A549 (cell line): Measurements from ENCODE around the gene RABEP1. TPM values are rescaled to one million over a fixed set of nuclear protein-coding genes. Genes with fewer than 3 reads are reported as not detected.

ENCODE experiments used
- ATAC-seq, 2 experiments: fragments of 200-7000 bp in 1 of 2; fragments of >200 bp in 1 of 2; cut with Nextera tagmentation in 1 of 2; cut with Tn5 transposase in 1 of 2; 3 replicates each; pipeline versions ENCODE4 v1.8.0 to v1.9.1; 2018 to 2020; ENCODE audit warnings: mild to moderate bottlenecking in 1 of 2, moderate library complexity in 1 of 2
- CTCF ChIA-PET: fragments of 300-600 bp; sonication (Branson Sonifier 250); formaldehyde crosslinking; extraction: SDS; loops from one replicate; lab custom pipeline; 2021; ENCODE audit warnings: antibody characterized with exemption, inconsistent platforms; lab: Yijun Ruan, JAX
- POLR2A ChIA-PET: fragments of 350-600 bp; formaldehyde crosslinking; extraction: SDS; loops from one replicate; lab custom pipeline; 2021; ENCODE audit warnings: antibody characterized with exemption, inconsistent platforms; lab: Yijun Ruan, JAX
- DNase-seq, 2 experiments: peaks; one replicate each; pipeline versions ENCODE4 v3.0.0 to v3.0.0-alpha.2; 2011 to 2016; ENCODE audit warnings: low read depth in 1 of 2, low spot score in 1 of 2
- FAIRE-seq: peaks from 2 replicates; lab custom pipeline; 2011; peaks lifted over from hg19 to GRCh38; lab: Jason Lieb, UNC
- H3K27ac ChIP-seq, 2 experiments: fragments of >200 bp; sonication (Bioruptor Twin); formaldehyde crosslinking; 3 replicates each; pipeline ENCODE4 v1.5.1; 2016 to 2017
- H3K4me1 ChIP-seq: fragments of >200 bp; sonication (Bioruptor Twin); formaldehyde crosslinking; 3 replicates; pipeline ENCODE4 v1.6.1; 2016
- H3K4me2 ChIP-seq: fragments of >200 bp; sonication (Bioruptor Twin); formaldehyde crosslinking; 3 replicates; pipeline ENCODE4 v1.6.1; 2016
- H3K4me3 ChIP-seq: fragments of >200 bp; sonication (Bioruptor Twin); formaldehyde crosslinking; 3 replicates; pipeline ENCODE4 v1.5.1; 2016
- H3K9me3 ChIP-seq: fragments of >200 bp; sonication (Bioruptor Twin); formaldehyde crosslinking; 3 replicates; pipeline ENCODE4 v1.6.1; 2016
- BHLHE40 ChIP-seq: IDR thresholded peaks from 2 replicates; pipeline ENCODE4 v1.6.1; 2012; ENCODE audit warnings: low read depth, low read length, inconsistent platforms
- CBX8 ChIP-seq: fragments of 200-600 bp; sonication (generic); IDR thresholded peaks from 2 replicates; pipeline ENCODE4 v1.6.1; 2016
- EP300 ChIP-seq, 2 experiments: fragments of >200 bp; sonication (Bioruptor Twin); formaldehyde crosslinking; IDR thresholded peaks; 2 replicates in 1 of 2; 3 replicates in 1 of 2; pipeline ENCODE4 v1.6.1; 2016 to 2017
- ESRRA ChIP-seq: fragments of 150-350 bp; IDR thresholded peaks from 2 replicates; pipeline ENCODE4 v1.6.1; 2014; ENCODE audit warnings: mild to moderate bottlenecking, low read length, borderline replicate concordance
- FOSB ChIP-seq: fragments of 250-450 bp; sonication (Bioruptor Pico); IDR thresholded peaks from 2 replicates; pipeline ENCODE4 v1.5.0; 2020; ENCODE audit warnings: mild to moderate bottlenecking, moderate library complexity
- HDAC2 ChIP-seq: fragments of 200-600 bp; sonication (generic); IDR thresholded peaks from 2 replicates; pipeline ENCODE4 v1.6.1; 2016
- HOXB13 ChIP-seq: fragments of 250-450 bp; sonication (Bioruptor Pico); IDR thresholded peaks from 2 replicates; pipeline ENCODE4 v1.5.0; 2020; ENCODE audit warnings: low read depth, mild to moderate bottlenecking, moderate library complexity
- MAFK ChIP-seq: fragments of 450-650 bp; IDR thresholded peaks from 2 replicates; pipeline ENCODE4 v1.6.1; 2014; ENCODE audit not compliant: partially characterized antibody
- MAZ ChIP-seq: fragments of 150-350 bp; IDR thresholded peaks from 2 replicates; pipeline ENCODE4 v1.6.1; 2014; ENCODE audit warnings: antibody characterized with exemption, low read depth, low read length, borderline replicate concordance
- MYC ChIP-seq: IDR thresholded peaks from 2 replicates; pipeline ENCODE4 v1.6.1; 2012; ENCODE audit warnings: mild to moderate bottlenecking, inconsistent platforms, low read length, improper control_type of control experiment, borderline replicate concordance
- NPAS2 ChIP-seq: fragments of 250-450 bp; sonication (Bioruptor Pico); IDR thresholded peaks from 2 replicates; pipeline ENCODE4 v1.8.0; 2022; ENCODE audit warnings: mild to moderate bottlenecking, moderate library complexity, borderline replicate concordance
- POLR2A ChIP-seq: IDR thresholded peaks from 2 replicates; pipeline ENCODE4 v1.6.1; 2012; ENCODE audit warnings: mild to moderate bottlenecking, low read length
- RAD21 ChIP-seq, 2 experiments: fragments of >200 bp in 1 of 2; sonication (Bioruptor Twin) in 1 of 2; formaldehyde crosslinking in 1 of 2; IDR thresholded peaks in 1 of 2; conservative IDR thresholded peaks in 1 of 2; 2 replicates in 1 of 2; 3 replicates in 1 of 2; pipeline ENCODE4 v1.6.1; 2012 to 2018; ENCODE audit warnings: inconsistent platforms in 1 of 2
- ZFP36 ChIP-seq: fragments of 450-650 bp; IDR thresholded peaks from 2 replicates; pipeline ENCODE4 v1.6.1; 2014; ENCODE audit warnings: borderline replicate concordance; ENCODE audit not compliant: partially characterized antibody
- WGBS: methylation state at CpG from one replicate; pipeline ENCODE4 v1.1.6; 2017; ENCODE audit errors: missing lambda C conversion rate; 5-methylcytosine and 5-hydroxymethylcytosine counted together
- polyA plus RNA-seq, 4 experiments: library from polyadenylated mRNA; depleted of rRNA in 3 of 4; stranded (reverse); fragments of >200 nt; fragmentation: RNase III in 1 of 4; extraction: RNeasy Plus Mini Kit Qiagen cat#74134 plus additional on column Dnase treatment in 1 of 4; gene quantifications; 2 replicates in 3 of 4; 3 replicates in 1 of 4; pipeline ENCODE4 v1.2.3, GENCODE V29; 2011 to 2017
- TF ChIP-seq, protein P1 (sequence below): fragments of 250-450 bp; sonication (Bioruptor Pico); IDR thresholded peaks from 2 replicates; pipeline ENCODE4 v1.5.0; 2021; ENCODE audit warnings: mild to moderate bottlenecking, moderate library complexity, borderline replicate concordance
- TF ChIP-seq, protein P2 (sequence below): fragments of 450-650 bp; IDR thresholded peaks from 2 replicates; pipeline ENCODE4 v1.6.1; 2014; ENCODE audit warnings: antibody characterized with exemption
- TF ChIP-seq, protein P3 (sequence below): fragments of 200-600 bp; sonication (generic); IDR thresholded peaks from 2 replicates; pipeline ENCODE4 v1.6.1; 2016; ENCODE audit warnings: antibody characterized with exemption, mild to moderate bottlenecking, moderate library complexity
- TF ChIP-seq, protein P4 (sequence below): fragments of 150-350 bp; IDR thresholded peaks from 2 replicates; pipeline ENCODE4 v1.6.1; 2014; ENCODE audit warnings: low read depth, mild to moderate bottlenecking, low read length
- TF ChIP-seq, protein P5 (sequence below): fragments of 250-450 bp; sonication (Bioruptor Pico); IDR thresholded peaks from 2 replicates; pipeline ENCODE4 v1.5.0; 2020; ENCODE audit warnings: low read depth, mild to moderate bottlenecking, moderate library complexity

Gene RABEP1
- polyA plus RNA-seq, 2 of the 4 experiments (the other 2 are of a cell fraction) = 44.7 to 65.5 TPM

DNA sequence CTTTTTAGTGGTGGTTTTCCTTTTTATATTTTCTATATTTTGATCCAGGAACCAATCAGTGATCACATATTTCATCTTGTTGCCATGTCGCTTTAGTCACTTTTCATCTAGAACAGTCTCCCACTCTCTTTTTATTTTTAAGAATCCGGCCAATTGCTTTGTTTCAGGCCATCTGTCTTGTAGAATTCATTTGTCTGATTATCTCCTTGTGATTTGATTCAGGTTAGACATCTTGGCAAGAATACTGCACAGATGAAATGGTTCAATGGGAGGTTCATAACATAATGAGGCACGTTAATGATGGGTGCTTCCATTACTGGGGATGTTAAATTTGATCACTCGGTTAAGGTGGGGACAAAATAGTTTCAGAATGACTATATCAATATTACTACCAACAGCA is 88.3 kb downstream of the RABEP1 start:
- 94% methylated on average over 4 of the region's 4 CpGs for WGBS
- Histone ChIP-seq H3K4me1 (no peaks in the 10 kb centered on the region), H3K9me3 (no peaks in the 10 kb centered on the region), H3K4me3 (no peak overlapping the region), H3K27ac (no peak overlapping the region), H3K4me2 (no peak overlapping the region)
- TF ChIP-seq, protein P1, sequence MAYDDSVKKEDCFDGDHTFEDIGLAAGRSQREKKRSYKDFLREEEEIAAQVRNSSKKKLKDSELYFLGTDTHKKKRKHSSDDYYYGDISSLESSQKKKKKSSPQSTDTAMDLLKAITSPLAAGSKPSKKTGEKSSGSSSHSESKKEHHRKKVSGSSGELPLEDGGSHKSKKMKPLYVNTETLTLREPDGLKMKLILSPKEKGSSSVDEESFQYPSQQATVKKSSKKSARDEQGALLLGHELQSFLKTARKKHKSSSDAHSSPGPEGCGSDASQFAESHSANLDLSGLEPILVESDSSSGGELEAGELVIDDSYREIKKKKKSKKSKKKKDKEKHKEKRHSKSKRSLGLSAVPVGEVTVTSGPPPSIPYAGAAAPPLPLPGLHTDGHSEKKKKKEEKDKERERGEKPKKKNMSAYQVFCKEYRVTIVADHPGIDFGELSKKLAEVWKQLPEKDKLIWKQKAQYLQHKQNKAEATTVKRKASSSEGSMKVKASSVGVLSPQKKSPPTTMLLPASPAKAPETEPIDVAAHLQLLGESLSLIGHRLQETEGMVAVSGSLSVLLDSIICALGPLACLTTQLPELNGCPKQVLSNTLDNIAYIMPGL (CRISPR knock-in tag) = no peak
- TF ChIP-seq FOSB (CRISPR knock-in tag) = no peak
- no peak for TF ChIP-seq NPAS2 (CRISPR knock-in tag)
- no peak for TF ChIP-seq BHLHE40
- ChIA-PET POLR2A (no interaction called here), CTCF (interaction anchor here (2.0 kb wide), 1 partner anchor 17 kb away, joined by 5 read pairs; no protein-coding TSS in a partner anchor)
- ATAC-seq (no peak), DNase-seq (no peak), FAIRE-seq (peak; percentile 46)

DNA sequence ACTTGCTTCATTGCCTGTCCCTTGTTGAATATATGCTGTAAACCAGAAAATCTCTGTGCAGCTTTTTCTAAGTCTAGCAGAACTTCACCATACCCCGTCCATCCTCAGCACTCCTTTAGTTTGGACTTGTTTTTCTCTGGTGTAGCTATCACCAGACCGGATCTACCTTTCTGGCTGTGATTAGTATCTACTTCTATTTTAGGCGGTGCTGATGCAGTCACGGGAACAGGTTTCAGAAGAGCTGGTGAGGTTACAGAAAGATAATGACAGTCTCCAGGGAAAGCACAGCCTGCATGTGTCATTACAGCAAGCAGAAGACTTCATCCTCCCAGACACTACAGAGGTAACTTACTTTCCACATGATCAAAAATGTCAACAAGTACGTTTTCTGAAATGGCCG is 91.0 kb downstream of the RABEP1 start:
- Histone ChIP-seq H3K9me3 (no peaks in the 10 kb centered on the region), H3K4me2 (no peak overlapping the region), H3K27ac (no peak overlapping the region), H3K4me1 (no peaks in the 10 kb centered on the region), H3K4me3 (no peak overlapping the region)
- ATAC-seq (peak in 1 of 2 experiments; percentile 16; a peak in 1 of 6 replicates), FAIRE-seq (no peak), DNase-seq (no peak)
- 82% methylated on average over 6 of the region's 6 CpGs for WGBS
- ChIA-PET CTCF (interaction anchor here (1.2 to 1.8 kb wide), 2 partner anchors 66 to 194 kb away, joined by 3 to 7 read pairs; partner anchors contain the start of gene C1QBP), POLR2A (no interaction called here)
- TF ChIP-seq CBX8 = no peak
- TF ChIP-seq HOXB13 (CRISPR knock-in tag) = no peak
- TF ChIP-seq, protein P2, sequence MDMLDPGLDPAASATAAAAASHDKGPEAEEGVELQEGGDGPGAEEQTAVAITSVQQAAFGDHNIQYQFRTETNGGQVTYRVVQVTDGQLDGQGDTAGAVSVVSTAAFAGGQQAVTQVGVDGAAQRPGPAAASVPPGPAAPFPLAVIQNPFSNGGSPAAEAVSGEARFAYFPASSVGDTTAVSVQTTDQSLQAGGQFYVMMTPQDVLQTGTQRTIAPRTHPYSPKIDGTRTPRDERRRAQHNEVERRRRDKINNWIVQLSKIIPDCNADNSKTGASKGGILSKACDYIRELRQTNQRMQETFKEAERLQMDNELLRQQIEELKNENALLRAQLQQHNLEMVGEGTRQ = no peak
- TF ChIP-seq RAD21 (conservative IDR thresholded peaks at IDR 0.05 in 1 of 2, IDR thresholded peaks at IDR 0.05 in 1 of 2) = no peak
- no peak for TF ChIP-seq HDAC2
- no peak for TF ChIP-seq EP300 (IDR thresholded peaks at IDR 0.05)
- TF ChIP-seq ZFP36 = no peak
- TF ChIP-seq POLR2A = no peak
- TF ChIP-seq, protein P3, sequence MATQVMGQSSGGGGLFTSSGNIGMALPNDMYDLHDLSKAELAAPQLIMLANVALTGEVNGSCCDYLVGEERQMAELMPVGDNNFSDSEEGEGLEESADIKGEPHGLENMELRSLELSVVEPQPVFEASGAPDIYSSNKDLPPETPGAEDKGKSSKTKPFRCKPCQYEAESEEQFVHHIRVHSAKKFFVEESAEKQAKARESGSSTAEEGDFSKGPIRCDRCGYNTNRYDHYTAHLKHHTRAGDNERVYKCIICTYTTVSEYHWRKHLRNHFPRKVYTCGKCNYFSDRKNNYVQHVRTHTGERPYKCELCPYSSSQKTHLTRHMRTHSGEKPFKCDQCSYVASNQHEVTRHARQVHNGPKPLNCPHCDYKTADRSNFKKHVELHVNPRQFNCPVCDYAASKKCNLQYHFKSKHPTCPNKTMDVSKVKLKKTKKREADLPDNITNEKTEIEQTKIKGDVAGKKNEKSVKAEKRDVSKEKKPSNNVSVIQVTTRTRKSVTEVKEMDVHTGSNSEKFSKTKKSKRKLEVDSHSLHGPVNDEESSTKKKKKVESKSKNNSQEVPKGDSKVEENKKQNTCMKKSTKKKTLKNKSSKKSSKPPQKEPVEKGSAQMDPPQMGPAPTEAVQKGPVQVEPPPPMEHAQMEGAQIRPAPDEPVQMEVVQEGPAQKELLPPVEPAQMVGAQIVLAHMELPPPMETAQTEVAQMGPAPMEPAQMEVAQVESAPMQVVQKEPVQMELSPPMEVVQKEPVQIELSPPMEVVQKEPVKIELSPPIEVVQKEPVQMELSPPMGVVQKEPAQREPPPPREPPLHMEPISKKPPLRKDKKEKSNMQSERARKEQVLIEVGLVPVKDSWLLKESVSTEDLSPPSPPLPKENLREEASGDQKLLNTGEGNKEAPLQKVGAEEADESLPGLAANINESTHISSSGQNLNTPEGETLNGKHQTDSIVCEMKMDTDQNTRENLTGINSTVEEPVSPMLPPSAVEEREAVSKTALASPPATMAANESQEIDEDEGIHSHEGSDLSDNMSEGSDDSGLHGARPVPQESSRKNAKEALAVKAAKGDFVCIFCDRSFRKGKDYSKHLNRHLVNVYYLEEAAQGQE = no peak
- TF ChIP-seq MAFK = no peak
- TF ChIP-seq, protein P4, sequence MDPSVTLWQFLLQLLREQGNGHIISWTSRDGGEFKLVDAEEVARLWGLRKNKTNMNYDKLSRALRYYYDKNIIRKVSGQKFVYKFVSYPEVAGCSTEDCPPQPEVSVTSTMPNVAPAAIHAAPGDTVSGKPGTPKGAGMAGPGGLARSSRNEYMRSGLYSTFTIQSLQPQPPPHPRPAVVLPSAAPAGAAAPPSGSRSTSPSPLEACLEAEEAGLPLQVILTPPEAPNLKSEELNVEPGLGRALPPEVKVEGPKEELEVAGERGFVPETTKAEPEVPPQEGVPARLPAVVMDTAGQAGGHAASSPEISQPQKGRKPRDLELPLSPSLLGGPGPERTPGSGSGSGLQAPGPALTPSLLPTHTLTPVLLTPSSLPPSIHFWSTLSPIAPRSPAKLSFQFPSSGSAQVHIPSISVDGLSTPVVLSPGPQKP = no peak
- TF ChIP-seq MYC = no peak
- TF ChIP-seq MAZ = no peak
- TF ChIP-seq, protein P5, sequence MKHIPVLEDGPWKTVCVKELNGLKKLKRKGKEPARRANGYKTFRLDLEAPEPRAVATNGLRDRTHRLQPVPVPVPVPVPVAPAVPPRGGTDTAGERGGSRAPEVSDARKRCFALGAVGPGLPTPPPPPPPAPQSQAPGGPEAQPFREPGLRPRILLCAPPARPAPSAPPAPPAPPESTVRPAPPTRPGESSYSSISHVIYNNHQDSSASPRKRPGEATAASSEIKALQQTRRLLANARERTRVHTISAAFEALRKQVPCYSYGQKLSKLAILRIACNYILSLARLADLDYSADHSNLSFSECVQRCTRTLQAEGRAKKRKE = no peak
- no peak for TF ChIP-seq ESRRA
